ENCODE measurements around the gene CDK8. TPM values are rescaled to one million over a fixed set of nuclear protein-coding genes. Genes with fewer than 3 reads are reported as not detected.
A peak's percentile ranks its signal among the peaks of the same experiment; 100 is the strongest.

CDK8 gene
- total and polyA plus RNA-seq, 2 experiments from 2014 or later = 13.6 to 24.0 TPM

- no peak for TF ChIP-seq EZH2 (IDR thresholded peaks at IDR 0.05; ENCODE audit: low read depth, unreplicated experiment)
- TF ChIP-seq CREB1 (CRISPR knock-in tag; IDR thresholded peaks at IDR 0.05; ENCODE audit: low read depth) = no peak
- no peak for TF ChIP-seq ZNF114 (CRISPR knock-in tag; IDR thresholded peaks at IDR 0.05)
- no peak for TF ChIP-seq JUNB (IDR thresholded peaks at IDR 0.05; ENCODE audit: unreplicated experiment)
- no peak for TF ChIP-seq CTCF (conservative IDR thresholded peaks at IDR 0.05; ENCODE audit: low read depth in 2 of 2)
- no peak for TF ChIP-seq NANOG (IDR thresholded peaks at IDR 0.05; ENCODE audit: borderline replicate concordance)
- TF ChIP-seq STAT1 (IDR thresholded peaks at IDR 0.05; ENCODE audit: unreplicated experiment) = no peak
- TF ChIP-seq ZNF331 (CRISPR knock-in tag; IDR thresholded peaks at IDR 0.05; ENCODE audit: low read depth) = no peak
- TF ChIP-seq, protein P1, sequence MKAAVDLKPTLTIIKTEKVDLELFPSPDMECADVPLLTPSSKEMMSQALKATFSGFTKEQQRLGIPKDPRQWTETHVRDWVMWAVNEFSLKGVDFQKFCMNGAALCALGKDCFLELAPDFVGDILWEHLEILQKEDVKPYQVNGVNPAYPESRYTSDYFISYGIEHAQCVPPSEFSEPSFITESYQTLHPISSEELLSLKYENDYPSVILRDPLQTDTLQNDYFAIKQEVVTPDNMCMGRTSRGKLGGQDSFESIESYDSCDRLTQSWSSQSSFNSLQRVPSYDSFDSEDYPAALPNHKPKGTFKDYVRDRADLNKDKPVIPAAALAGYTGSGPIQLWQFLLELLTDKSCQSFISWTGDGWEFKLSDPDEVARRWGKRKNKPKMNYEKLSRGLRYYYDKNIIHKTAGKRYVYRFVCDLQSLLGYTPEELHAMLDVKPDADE (IDR thresholded peaks at IDR 0.05) = no peak
These were observed 718 bp downstream of the CDK8 start (continued) for GRCh38 chr13:26254583-26255111.

DNA sequence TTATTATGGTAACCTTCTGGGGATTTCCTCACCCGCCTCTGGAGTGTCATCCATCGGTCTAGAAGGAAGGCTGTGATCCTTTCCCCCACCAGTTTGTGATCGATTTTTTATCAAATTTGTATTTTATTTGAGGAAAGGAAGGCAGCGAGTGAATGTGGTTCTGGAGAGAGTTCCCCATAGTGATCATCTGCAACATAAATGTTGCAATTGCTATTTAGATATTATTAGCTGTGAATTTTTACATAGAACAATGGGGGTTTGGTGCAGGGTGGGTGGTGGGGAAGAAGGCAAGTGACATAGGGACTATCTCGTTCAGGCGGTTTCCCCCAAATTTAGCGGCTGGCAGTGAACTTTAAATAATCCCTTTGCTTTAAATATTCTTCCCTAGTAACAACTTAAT, 1.2 kb downstream of the CDK8 start:
- Mint-ChIP-seq H3K9me3 (no peaks in the 10 kb centered on the region), H3K27me3 (ENCODE audit: insufficient read depth, low read depth, poor library complexity) (peaks cover 5% of the 10 kb centered on the region), H3K27ac (peak overlapping the region; percentile 86; the same call in 1 of the 2 replicates), H3K4me1 (peaks cover 19% of the 10 kb centered on the region; the same call in 2 of the 3 replicates), H3K4me3 (peak overlapping the region; percentile 88), H3K36me3 (ENCODE audit: low read depth) (no peaks in the 10 kb centered on the region)
- Histone ChIP-seq H3K9me2 (ENCODE audit: insufficient read depth) (no peaks in the 10 kb centered on the region), H3K79me2 (replicated peaks; ENCODE audit: insufficient read depth) (peaks cover 56% of the 10 kb centered on the region), H4K20me1 (replicated peaks; ENCODE audit: insufficient read depth) (peaks cover 45% of the 10 kb centered on the region), H3K27ac (ENCODE audit: low read depth) (no peak overlapping the region), H3K4me1 (ENCODE audit: insufficient read depth) (peaks cover 19% of the 10 kb centered on the region), H2AFZ (peak overlapping the region; percentile 85), H3K4me3 (peak overlapping the region; percentile 96), H3K4me2 (peak overlapping the region; percentile 91), H3K36me3 (ENCODE audit: insufficient read depth) (no peaks in the 10 kb centered on the region), H3F3A (replicated peaks; ENCODE audit: low read depth) (no peaks in the 10 kb centered on the region), H3K27me3 (ENCODE audit: insufficient read depth) (no peaks in the 10 kb centered on the region)
- no peak for TF ChIP-seq EZH2 (IDR thresholded peaks at IDR 0.05; ENCODE audit: low read depth, unreplicated experiment)
- no peak for TF ChIP-seq STAT1 (IDR thresholded peaks at IDR 0.05; ENCODE audit: unreplicated experiment)
- DNase-seq (ENCODE audit: low spot score) = no peak
- ATAC-seq = no peak

- peaks cover 19% of the 10 kb centered on the region for H3K4me1 ChIP-seq (ENCODE audit: insufficient read depth)
- no peaks in the 10 kb centered on the region for H3K36me3 Mint-ChIP-seq (ENCODE audit: low read depth)
- peak overlapping the region; percentile 91 for H3K4me2 ChIP-seq
- TF ChIP-seq EZH2 (IDR thresholded peaks at IDR 0.05; ENCODE audit: low read depth, unreplicated experiment) (no peak), CTCF (conservative IDR thresholded peaks at IDR 0.05; ENCODE audit: low read depth in 2 of 2) (peak in 1 of 2 experiments; percentile 22; a peak in 1 of 4 replicates)
- H3K9me2 ChIP-seq (ENCODE audit: insufficient read depth) = no peaks in the 10 kb centered on the region
- no peaks in the 10 kb centered on the region for H3K27me3 ChIP-seq (ENCODE audit: insufficient read depth)
- H3K4me1 Mint-ChIP-seq = peaks cover 19% of the 10 kb centered on the region; the same call in 2 of the 3 replicates
- H3K36me3 ChIP-seq (ENCODE audit: insufficient read depth) = no peaks in the 10 kb centered on the region
- peak overlapping the region; percentile 96 for H3K4me3 ChIP-seq
- H3F3A ChIP-seq (replicated peaks; ENCODE audit: low read depth) = no peaks in the 10 kb centered on the region
- peak overlapping the region; percentile 88 for H3K4me3 Mint-ChIP-seq
- H3K27ac ChIP-seq (ENCODE audit: low read depth) = no peak overlapping the region
- peaks cover 5% of the 10 kb centered on the region for H3K27me3 Mint-ChIP-seq (ENCODE audit: insufficient read depth, low read depth, poor library complexity)
- peaks cover 63% of the 10 kb centered on the region for H3K79me2 ChIP-seq (replicated peaks; ENCODE audit: insufficient read depth)
- H3K27ac Mint-ChIP-seq = no peak overlapping the region
- no peak overlapping the region for H2AFZ ChIP-seq
- ATAC-seq (no peak), DNase-seq (ENCODE audit: low spot score) (no peak)
- peaks cover 49% of the 10 kb centered on the region for H4K20me1 ChIP-seq (replicated peaks; ENCODE audit: insufficient read depth)
- no peaks in the 10 kb centered on the region for H3K9me3 Mint-ChIP-seq
These were observed 1.9 kb downstream of the CDK8 start for GRCh38 chr13:26255691-26256277.

All from GM23338 (cell line).